ENCODE results near the gene EFCAB8.

The EFCAB8 gene

DNA sequence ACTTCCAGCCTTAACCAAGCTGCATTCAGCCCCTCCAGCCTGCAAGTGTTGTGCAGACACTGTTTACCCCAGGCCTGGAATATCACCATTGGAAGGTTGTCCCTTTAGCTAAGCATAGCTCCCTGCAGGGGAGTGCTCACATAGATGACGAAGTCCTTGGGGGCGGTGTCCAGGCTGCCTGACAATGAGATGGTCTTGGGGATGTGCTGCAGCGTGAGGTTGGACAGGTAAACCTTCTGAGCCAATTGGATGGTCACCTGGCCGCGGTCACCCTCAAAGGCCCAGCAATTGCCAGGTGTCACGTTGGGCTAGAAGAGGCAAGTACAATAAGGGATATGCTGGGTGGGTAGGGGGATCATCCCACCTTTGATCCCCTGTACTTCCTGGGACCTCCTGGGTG lies 126.9 kb downstream of the EFCAB8 start:
- Histone ChIP-seq H3K27ac (ENCODE audit: low read depth, low read length) (no peak overlapping the region), H3K9ac (ENCODE audit: low read length) (no peak overlapping the region), H3K27me3 (ENCODE audit: control insufficient read depth in 1 of 2, insufficient read depth in 2 of 2, low read length in 2 of 2) (no peaks in the 10 kb centered on the region), H3K36me3 (ENCODE audit: insufficient read depth, low read length) (no peaks in the 10 kb centered on the region), H3K9me3 (ENCODE audit: low read length) (no peaks in the 10 kb centered on the region), H3K4me1 (ENCODE audit: insufficient read depth, low read length) (no peaks in the 10 kb centered on the region), H3K4me3 (ENCODE audit: low read depth in 1 of 2, low read length in 2 of 2) (no peak overlapping the region)

DNA sequence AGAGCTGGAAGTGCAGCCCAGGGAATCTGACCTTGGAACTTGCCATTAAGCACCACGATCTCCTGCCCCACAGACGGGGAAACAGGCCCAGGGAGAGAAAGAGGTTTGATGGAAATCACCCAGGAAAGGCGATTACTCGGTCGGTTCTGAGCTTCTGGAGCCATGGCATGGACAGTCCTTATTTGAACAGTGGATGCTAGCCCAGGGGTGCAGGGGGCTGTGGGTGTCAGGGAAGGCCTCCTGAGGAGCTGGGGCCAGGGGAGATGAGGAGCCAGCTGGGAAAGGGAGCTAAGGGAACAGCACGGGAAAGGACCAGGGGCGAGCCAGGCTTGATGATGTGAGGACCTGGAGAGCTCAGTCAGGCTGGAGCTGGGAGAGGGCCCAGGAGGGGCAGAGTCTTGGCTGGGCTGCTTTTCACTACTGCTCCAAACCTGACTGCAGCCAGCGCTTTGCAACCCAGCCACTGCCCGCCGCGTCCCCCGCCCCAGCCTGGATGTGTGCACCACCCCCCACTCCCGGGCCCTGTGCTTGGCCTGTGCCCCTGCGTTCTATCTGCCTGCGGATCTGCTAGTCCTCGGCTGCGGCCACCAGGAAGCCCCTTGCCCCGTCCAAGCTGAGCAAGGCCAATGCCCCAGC lies 127.7 kb downstream of the EFCAB8 start:
- no peak overlapping the region for H3K27ac ChIP-seq (ENCODE audit: low read depth, low read length)

DNA sequence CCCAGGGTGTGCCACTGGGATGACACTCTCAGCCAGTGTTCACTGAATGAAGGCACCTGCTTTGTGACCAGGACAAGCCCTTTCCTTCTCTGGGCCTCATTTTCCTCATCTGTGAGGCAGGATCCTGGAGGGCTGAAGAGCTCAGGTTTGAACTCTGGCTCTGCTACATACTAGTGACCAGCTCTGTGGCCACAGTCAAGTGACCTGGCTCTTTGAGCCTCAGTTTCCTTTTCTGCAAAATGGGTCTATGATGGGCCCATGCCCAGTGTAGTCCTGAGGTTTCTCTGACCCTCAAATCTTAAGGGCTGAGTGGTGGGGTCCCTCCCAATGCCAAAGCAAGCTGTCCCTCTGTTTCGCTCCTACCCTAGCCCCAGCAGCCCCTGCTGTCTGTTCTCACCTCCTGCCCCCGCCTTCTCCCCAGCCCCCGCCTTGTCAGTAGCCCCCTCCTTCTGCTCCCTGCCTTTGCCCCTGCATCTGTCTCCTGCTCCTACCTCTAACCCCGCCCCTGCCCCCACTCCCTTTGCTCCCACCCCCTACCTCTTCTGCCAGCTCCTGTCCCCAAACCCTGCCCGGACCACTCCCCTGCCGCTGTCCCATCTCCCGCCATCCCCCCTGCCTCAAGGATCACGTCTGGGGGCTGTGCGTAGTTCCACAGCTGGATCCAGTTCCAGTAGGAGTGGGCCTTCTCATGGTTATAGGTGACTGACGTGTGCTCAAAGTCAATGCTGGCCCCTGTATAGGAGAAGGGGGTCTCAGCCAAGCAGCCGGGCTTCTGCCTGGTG lies 128.5 kb downstream of the EFCAB8 start:
- Histone ChIP-seq H3K36me3 (ENCODE audit: insufficient read depth, low read length) (no peaks in the 10 kb centered on the region), H3K4me3 (ENCODE audit: low read depth in 1 of 2, low read length in 2 of 2) (no peak overlapping the region), H3K27ac (ENCODE audit: low read depth, low read length) (no peak overlapping the region), H3K9ac (ENCODE audit: low read length) (no peak overlapping the region), H3K27me3 (ENCODE audit: control insufficient read depth in 1 of 2, insufficient read depth in 2 of 2, low read length in 2 of 2) (no peaks in the 10 kb centered on the region), H3K4me1 (ENCODE audit: insufficient read depth, low read length) (no peaks in the 10 kb centered on the region), H3K9me3 (ENCODE audit: low read length) (no peaks in the 10 kb centered on the region)

More for the DNA sequence above, 127.7 kb downstream of the EFCAB8 start:
- Histone ChIP-seq H3K9me3 (ENCODE audit: low read length) (no peaks in the 10 kb centered on the region), H3K27me3 (ENCODE audit: control insufficient read depth in 1 of 2, insufficient read depth in 2 of 2, low read length in 2 of 2) (no peaks in the 10 kb centered on the region), H3K9ac (ENCODE audit: low read length) (no peak overlapping the region), H3K4me1 (ENCODE audit: insufficient read depth, low read length) (no peaks in the 10 kb centered on the region), H3K36me3 (ENCODE audit: insufficient read depth, low read length) (no peaks in the 10 kb centered on the region), H3K4me3 (ENCODE audit: low read depth in 1 of 2, low read length in 2 of 2) (no peak overlapping the region)

DNA sequence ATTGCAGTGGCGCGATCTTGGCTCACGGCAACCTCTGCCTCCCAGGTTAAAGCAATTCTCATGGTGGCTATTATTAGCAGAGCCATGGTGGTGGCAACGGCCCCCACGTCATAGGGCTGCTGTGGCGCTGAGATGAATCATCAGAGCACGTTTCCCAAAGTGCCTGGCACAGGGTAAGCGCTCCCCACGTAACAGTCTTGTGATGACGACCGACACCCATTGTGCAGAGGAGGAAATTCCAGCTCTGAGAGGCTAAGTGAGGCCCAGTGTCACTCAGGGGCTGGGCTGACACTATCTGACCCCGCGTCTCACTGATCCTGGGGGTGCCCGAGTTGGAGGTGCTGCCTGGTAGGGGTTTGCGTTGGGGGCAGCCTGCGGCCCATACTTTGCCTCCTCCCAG lies 129.3 kb downstream of the EFCAB8 start:
- Histone ChIP-seq H3K27me3 (ENCODE audit: control insufficient read depth in 1 of 2, insufficient read depth in 2 of 2, low read length in 2 of 2) (no peaks in the 10 kb centered on the region), H3K4me3 (ENCODE audit: low read depth in 1 of 2, low read length in 2 of 2) (no peak overlapping the region), H3K27ac (ENCODE audit: low read depth, low read length) (no peak overlapping the region), H3K9me3 (ENCODE audit: low read length) (no peaks in the 10 kb centered on the region), H3K4me1 (ENCODE audit: insufficient read depth, low read length) (no peaks in the 10 kb centered on the region), H3K36me3 (ENCODE audit: insufficient read depth, low read length) (no peaks in the 10 kb centered on the region), H3K9ac (ENCODE audit: low read length) (no peak overlapping the region)

DNA sequence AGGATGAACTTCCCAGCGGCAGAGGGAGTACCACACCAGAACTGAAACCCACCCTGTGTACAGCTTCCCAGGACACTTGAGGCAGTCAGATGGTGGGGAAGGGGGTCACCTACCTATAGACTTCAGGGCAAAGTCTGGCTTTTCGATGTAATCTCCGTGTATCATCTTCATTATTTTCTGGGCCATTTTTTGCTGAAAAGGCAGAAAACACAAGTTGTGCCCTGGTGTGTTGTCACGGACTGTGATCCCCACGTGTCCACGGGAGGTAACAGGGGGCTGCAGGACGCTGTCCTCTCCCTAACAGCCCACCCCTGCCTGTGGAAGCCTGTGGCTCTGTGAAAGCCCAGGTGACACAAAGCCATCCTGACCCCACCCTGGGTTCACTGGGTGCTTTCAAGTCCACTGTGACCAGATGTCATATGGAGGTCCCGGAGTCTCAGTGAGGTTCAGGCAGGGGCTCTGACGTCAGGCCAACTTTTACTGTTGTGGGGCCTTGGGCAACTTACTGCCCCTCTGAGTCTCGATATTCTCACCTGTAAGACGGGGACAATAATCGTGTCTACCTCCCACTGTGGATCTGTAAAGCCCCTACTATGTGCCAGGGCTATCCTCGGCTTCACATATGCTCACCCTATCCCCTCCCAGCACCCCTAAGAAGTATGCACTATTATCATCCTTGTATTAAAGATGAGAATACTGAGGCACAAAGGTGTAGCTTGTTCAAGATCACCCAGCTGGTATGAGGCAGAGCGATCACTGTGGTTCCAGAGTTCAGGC lies 131.0 kb downstream of the EFCAB8 start:
- H3K4me1 ChIP-seq (ENCODE audit: insufficient read depth, low read length), result no peaks in the 10 kb centered on the region
- H3K4me3 ChIP-seq (ENCODE audit: low read depth in 1 of 2, low read length in 2 of 2), result no peak overlapping the region
- H3K9me3 ChIP-seq (ENCODE audit: low read length), result no peaks in the 10 kb centered on the region
- H3K9ac ChIP-seq (ENCODE audit: low read length), result no peak overlapping the region
- no peaks in the 10 kb centered on the region for H3K27me3 ChIP-seq (ENCODE audit: control insufficient read depth in 1 of 2, insufficient read depth in 2 of 2, low read length in 2 of 2)
- no peak overlapping the region for H3K27ac ChIP-seq (ENCODE audit: low read depth, low read length)
- no peaks in the 10 kb centered on the region for H3K36me3 ChIP-seq (ENCODE audit: insufficient read depth, low read length)

DNA sequence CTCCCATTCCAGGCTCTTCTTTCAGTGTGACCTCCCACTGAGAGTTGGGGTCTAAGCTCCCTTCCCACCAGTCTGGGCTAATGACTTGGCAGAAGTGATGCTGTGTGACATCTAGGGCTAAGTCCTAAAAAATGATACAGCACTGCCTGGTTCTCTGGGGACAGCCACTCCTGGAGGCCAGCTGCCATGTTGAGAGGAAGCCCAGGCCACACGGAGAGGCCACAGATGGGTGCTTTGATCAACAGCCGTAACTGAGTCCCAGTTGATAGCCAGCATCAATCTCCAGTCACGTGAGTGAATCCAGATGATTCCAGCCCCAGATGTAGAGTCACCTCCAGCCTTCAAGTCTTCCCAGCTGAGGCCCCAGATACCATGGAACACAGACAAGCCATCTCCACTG lies 131.7 kb downstream of the EFCAB8 start:
- H3K4me3 ChIP-seq (ENCODE audit: low read depth in 1 of 2, low read length in 2 of 2), result no peak overlapping the region
- no peaks in the 10 kb centered on the region for H3K4me1 ChIP-seq (ENCODE audit: insufficient read depth, low read length)
- no peaks in the 10 kb centered on the region for H3K36me3 ChIP-seq (ENCODE audit: insufficient read depth, low read length)
- H3K27me3 ChIP-seq (ENCODE audit: control insufficient read depth in 1 of 2, insufficient read depth in 2 of 2, low read length in 2 of 2), result no peaks in the 10 kb centered on the region
- H3K27ac ChIP-seq (ENCODE audit: low read depth, low read length), result no peak overlapping the region
- H3K9ac ChIP-seq (ENCODE audit: low read length), result no peak overlapping the region
- no peaks in the 10 kb centered on the region for H3K9me3 ChIP-seq (ENCODE audit: low read length)

DNA sequence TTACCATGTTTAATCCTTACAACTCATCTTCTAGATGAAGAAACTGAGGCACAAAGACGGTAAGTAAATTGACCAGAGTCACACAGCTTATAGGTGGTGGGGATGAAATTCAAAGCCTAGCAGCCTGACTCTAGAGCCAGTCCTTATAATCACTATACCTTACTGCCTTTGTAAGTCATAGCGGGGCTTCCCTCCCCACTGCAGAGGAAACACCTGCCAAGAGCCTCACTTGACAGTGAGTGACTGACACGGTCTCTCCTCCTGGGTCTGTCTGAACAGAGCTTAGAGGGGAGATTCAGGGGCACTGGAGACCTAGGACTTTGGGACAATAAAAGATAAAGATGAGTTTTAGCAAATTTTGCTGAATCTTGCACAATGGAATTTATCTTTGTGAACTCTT lies 132.7 kb downstream of the EFCAB8 start:
- Histone ChIP-seq H3K4me1 (ENCODE audit: insufficient read depth, low read length) (no peaks in the 10 kb centered on the region), H3K4me3 (ENCODE audit: low read depth in 1 of 2, low read length in 2 of 2) (no peak overlapping the region), H3K27ac (ENCODE audit: low read depth, low read length) (no peak overlapping the region), H3K36me3 (ENCODE audit: insufficient read depth, low read length) (no peaks in the 10 kb centered on the region), H3K9ac (ENCODE audit: low read length) (no peak overlapping the region), H3K27me3 (ENCODE audit: control insufficient read depth in 1 of 2, insufficient read depth in 2 of 2, low read length in 2 of 2) (no peaks in the 10 kb centered on the region), H3K9me3 (ENCODE audit: low read length) (no peaks in the 10 kb centered on the region)

DNA sequence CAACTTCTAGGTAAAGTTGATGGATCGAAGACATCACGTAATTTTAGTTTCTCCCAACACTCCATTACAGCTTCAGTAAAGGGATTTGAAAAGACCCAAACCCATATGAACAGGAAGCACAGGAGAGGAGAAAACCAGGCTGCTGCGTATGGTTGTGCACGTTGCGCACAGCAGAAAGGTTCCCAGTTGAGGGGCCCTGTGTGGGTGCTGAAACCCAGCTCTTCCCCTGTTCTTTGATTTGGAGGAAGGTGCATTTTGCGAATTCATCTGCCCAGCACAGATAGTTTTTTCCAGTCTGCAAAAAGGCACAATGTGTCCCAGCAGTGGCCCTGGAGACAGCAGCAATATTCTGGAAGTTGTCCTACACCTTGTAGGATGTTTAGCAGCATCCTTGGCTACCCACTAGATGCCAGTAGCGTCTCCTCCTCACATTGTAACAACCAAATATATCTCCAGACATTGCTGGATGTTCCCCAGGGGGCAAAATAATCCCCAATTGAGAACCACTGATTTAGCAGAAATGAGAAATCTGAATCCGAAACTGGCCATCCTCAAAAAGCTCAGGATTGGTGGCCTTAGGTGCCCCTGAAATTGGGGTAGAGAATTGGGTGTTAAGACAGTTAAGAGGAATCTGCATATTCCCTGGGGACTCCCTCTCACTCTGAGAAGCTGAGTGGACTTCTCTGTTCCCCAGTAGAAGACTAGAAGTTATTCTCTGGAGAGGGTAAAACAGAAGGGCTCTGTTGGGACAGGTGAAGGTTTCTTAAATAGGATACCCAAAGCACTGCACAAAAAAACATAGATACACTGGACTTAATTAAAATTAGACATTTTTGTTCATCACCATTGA lies 133.3 kb downstream of the EFCAB8 start:
- Histone ChIP-seq H3K27ac (ENCODE audit: low read depth, low read length) (no peak overlapping the region), H3K27me3 (ENCODE audit: control insufficient read depth in 1 of 2, insufficient read depth in 2 of 2, low read length in 2 of 2) (no peaks in the 10 kb centered on the region), H3K4me1 (ENCODE audit: insufficient read depth, low read length) (no peaks in the 10 kb centered on the region), H3K4me3 (ENCODE audit: low read depth in 1 of 2, low read length in 2 of 2) (no peak overlapping the region), H3K9ac (ENCODE audit: low read length) (no peak overlapping the region), H3K9me3 (ENCODE audit: low read length) (no peaks in the 10 kb centered on the region), H3K36me3 (ENCODE audit: insufficient read depth, low read length) (no peaks in the 10 kb centered on the region)

DNA sequence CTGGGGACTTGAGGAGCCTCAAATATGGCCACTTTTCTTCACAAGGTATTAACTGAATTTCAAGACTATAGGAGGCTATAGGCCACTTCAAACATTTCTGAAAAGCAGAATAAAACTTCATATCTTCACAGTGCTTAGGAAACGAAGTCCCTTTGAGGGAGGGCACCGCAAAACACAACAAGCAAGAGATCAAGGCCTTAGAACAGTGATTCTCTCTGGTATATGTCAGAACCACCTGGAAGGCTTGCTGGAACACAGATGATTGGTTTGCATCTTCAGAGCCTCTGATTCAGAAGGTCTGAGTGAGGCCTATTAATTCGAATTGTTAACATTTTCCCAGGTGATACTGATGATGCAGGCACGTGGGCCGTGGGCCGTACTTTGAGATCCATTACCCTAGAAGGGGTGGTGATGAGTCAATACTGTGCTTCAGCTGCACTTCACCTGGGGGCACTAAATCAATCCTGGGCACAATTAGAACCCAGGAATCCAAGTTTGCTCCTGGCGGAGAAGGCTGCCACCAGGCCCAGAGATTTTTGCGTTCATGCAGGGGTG lies 134.8 kb downstream of the EFCAB8 start:
- Histone ChIP-seq H3K9ac (ENCODE audit: low read length) (no peak overlapping the region), H3K4me1 (ENCODE audit: insufficient read depth, low read length) (no peaks in the 10 kb centered on the region), H3K9me3 (ENCODE audit: low read length) (no peaks in the 10 kb centered on the region), H3K4me3 (ENCODE audit: low read depth in 1 of 2, low read length in 2 of 2) (no peak overlapping the region), H3K27me3 (ENCODE audit: control insufficient read depth in 1 of 2, insufficient read depth in 2 of 2, low read length in 2 of 2) (no peaks in the 10 kb centered on the region), H3K36me3 (ENCODE audit: insufficient read depth, low read length) (no peaks in the 10 kb centered on the region), H3K27ac (ENCODE audit: low read depth, low read length) (no peak overlapping the region)

DNA sequence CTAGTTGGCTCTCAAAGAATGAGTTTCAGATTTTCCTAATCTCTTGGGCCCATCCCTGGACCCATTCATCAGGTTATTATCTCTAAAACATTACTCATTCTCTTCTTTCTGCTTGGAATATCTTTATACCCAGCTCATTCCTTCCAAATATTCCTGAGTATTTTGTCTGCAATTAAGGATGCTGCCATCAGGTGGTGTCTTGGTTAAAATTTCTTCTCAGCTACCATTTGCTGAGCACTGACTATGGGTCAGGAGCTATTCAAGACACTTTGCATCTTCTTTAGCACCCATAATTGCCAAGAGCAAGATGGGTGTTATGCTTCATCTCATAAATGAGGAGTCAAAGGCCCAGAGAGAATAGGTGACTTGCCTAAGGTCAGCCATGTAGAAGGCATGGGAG lies 137.1 kb downstream of the EFCAB8 start:
- H3K4me1 ChIP-seq (ENCODE audit: insufficient read depth, low read length), result no peaks in the 10 kb centered on the region
- no peak overlapping the region for H3K27ac ChIP-seq (ENCODE audit: low read depth, low read length)
- no peak overlapping the region for H3K9ac ChIP-seq (ENCODE audit: low read length)

DNA sequence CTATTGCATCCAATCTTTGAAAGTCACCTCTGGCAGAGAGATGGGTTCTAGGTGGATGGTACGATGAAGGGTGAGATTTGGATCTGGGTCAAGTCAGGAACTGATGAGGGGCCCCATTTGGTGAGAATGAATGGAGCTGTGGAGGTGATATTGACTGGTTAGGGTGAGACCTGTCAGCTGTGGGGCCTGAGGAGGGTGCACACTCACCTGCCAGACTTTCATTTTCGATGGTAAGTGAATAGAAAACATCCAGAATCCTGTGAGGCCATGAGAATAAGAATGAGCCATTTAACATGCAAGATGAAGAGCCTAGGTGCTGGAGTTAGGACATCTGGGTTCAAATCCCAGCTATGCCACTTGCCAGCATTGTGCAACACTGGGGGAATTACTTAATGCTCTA lies 138.7 kb downstream of the EFCAB8 start:
- no peaks in the 10 kb centered on the region for H3K9me3 ChIP-seq (ENCODE audit: low read length)
- H3K4me3 ChIP-seq (ENCODE audit: low read depth in 1 of 2, low read length in 2 of 2), result no peak overlapping the region
- H3K9ac ChIP-seq (ENCODE audit: low read length), result no peak overlapping the region
- no peaks in the 10 kb centered on the region for H3K27me3 ChIP-seq (ENCODE audit: control insufficient read depth in 1 of 2, insufficient read depth in 2 of 2, low read length in 2 of 2)
- H3K27ac ChIP-seq (ENCODE audit: low read depth, low read length), result no peak overlapping the region
- H3K4me1 ChIP-seq (ENCODE audit: insufficient read depth, low read length), result no peaks in the 10 kb centered on the region
- no peaks in the 10 kb centered on the region for H3K36me3 ChIP-seq (ENCODE audit: insufficient read depth, low read length)

More for the DNA sequence above, 137.1 kb downstream of the EFCAB8 start:
- Histone ChIP-seq H3K9me3 (ENCODE audit: low read length) (no peaks in the 10 kb centered on the region), H3K36me3 (ENCODE audit: insufficient read depth, low read length) (no peaks in the 10 kb centered on the region), H3K27me3 (ENCODE audit: control insufficient read depth in 1 of 2, insufficient read depth in 2 of 2, low read length in 2 of 2) (no peaks in the 10 kb centered on the region), H3K4me3 (ENCODE audit: low read depth in 1 of 2, low read length in 2 of 2) (no peak overlapping the region)

Measured in muscle layer of colon (tissue), 2 donors.